Lung microvascular endothelial cell (primary cell): ENCODE data around the gene PTPRA. TPM values are rescaled to one million over a fixed set of nuclear protein-coding genes. Genes with fewer than 3 reads are reported as not detected.
"Not testable (repeated sequence)": the region's sequence is repeated elsewhere in the genome, so short reads cannot be mapped to it uniquely, and the experiment has no call there.

Source experiments
- DNase-seq, 2 donors: peaks; one replicate each; pipeline versions ENCODE4 v3.0.0 to v3.0.0-alpha.2; 2010; ENCODE audit warnings: low read depth in 2 of 2
- total RNA-seq: library from RNA; depleted of rRNA; stranded (reverse); fragments of >200 nt; gene quantifications from 2 replicates; pipeline ENCODE4 v1.2.1, GENCODE V29; 2014

PTPRA gene, protein sequence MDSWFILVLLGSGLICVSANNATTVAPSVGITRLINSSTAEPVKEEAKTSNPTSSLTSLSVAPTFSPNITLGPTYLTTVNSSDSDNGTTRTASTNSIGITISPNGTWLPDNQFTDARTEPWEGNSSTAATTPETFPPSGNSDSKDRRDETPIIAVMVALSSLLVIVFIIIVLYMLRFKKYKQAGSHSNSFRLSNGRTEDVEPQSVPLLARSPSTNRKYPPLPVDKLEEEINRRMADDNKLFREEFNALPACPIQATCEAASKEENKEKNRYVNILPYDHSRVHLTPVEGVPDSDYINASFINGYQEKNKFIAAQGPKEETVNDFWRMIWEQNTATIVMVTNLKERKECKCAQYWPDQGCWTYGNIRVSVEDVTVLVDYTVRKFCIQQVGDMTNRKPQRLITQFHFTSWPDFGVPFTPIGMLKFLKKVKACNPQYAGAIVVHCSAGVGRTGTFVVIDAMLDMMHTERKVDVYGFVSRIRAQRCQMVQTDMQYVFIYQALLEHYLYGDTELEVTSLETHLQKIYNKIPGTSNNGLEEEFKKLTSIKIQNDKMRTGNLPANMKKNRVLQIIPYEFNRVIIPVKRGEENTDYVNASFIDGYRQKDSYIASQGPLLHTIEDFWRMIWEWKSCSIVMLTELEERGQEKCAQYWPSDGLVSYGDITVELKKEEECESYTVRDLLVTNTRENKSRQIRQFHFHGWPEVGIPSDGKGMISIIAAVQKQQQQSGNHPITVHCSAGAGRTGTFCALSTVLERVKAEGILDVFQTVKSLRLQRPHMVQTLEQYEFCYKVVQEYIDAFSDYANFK
- total RNA-seq: 19.8 and 22.2 TPM in 2 replicates

DNA sequence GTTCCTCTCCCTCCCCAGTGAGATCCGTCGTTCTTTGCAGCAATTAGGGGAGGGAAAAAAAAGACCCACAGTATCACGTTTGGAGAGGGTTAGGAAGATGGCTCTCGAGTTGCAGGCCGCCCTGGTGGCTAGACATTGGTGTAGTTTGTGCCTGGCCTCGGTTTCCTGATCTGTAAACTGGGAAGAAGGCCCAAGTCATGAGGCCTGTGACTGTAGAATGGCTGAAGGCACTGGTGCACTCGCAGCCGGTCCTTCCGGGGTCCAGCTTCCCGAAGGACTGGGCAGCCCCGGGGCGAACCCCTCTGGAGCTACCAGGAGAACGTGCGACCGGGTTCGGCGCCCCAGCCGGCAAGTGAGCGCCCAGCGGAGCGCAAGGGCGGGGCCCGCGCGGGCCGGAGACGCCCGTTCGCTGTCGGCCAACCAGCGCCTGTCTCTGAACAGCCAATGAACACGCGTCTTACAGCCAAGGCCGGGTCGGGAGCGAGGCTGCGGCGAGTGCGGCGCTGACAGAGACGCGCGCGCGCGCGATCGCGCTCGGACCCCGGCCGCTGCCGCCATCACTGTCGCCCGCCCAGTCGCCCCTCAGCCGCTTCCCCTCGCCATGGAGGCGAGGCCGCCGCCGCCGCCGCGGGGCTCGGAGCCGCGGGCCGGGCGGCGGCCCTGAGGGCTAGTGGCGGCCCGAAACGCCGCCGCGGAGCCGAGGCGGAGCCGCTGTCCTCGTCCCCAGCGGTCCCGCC lies at the start of gene PTPRA:
TSS of gene PTPRA (plus strand) at position 472 of the 737 bp plus-strand sequence. CDS start 90,797 bp downstream, outside the sequence.
- DNase-seq: peak; percentile 94 to 96

DNA sequence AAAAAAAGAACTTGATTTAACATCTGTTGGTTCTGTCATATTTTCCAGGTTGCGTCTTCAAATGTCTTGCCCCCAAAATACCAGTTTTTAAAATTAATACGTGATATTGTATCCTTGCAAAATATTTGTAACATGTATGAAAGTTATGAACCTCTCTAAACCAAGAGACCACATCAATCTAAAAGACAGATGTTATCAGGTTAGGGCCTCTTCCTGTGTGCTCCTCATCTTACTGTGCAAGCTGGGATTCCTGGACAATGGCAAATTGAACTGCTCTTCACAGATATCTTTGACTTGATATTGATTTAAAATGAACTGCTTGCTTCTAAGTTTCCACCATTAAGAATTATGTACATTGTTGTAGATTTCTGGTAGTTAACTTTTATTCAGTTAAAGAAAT lies 47.5 kb upstream of the PTPRA start:
- no peak for DNase-seq

DNA sequence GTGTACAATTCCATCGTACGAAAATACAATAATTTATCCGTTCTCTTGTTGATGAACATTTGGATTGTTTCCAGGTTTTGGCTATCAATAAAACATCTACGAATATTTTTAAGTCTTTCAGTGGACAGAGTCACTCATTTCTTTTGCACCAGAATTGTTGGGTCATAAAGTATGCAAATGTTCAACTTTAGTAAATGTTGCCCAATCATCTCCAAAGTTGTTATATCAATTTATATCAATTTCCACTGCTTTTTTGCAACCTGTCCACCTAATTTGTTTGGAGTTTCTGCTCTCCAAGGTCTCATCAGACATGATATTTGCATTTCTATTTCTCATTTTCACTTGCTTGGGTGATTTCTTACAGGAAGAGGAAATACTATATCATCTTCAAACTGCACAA lies 46.6 kb upstream of the PTPRA start:
- no peak for DNase-seq

DNA sequence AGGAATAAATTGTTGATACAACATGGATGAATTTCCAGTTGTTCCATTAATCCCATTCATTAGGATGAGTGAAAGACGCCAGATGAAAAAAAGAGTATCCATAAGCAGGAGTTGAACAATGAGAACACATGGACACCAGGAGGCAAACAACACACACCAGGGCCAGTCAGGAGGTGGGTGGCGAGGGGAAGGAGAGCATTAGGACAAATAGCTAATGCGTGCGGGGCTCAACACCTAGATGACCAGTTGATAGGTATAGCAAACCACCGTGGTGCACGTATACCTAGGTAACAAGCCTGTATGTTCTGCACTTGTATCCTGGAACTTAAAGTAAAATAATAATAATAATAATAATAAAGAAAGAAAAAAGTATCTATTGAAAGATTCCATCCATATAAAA lies 43.9 kb upstream of the PTPRA start:
- DNase-seq: no peak

DNA sequence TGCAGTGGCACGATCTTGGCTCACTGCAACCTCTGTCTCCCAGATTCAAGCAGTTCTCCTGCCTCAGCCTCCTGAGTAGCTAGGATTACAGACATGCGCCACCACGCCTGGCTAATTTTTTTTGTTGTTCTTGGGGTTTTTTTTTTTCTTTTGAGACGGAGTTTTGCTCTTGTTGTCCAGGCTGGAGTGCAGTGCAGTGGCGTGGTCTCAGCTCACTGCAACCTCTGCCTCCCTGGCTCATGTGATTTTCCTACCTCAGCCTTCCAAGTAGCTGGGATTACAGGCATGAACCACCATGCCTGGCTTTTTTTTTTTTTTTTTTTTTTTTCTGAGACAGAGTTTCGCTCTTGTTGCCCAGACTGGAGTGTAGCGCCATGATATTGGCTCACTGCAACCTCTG lies 42.1 kb upstream of the PTPRA start:
- not testable (repeated sequence) for DNase-seq

DNA sequence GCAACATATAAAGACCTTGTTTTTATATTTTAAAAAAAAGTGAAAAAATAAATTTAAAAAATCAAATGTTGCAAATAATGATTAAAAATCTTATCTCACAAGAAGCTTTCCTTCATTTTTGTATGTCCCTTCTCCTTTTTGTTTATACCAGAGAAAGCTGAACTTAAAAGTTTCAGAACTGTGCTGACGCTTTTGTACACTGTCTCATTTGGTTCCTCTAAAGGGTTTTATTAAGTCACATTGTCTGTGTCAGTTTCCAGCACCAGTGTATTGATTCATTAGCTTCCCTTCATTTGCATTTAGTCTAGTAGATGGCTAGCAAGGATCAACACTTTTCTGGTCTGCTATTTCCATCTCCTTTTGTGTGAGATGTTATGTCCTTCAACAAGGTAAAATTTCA lies 39.5 kb upstream of the PTPRA start:
- no peak for DNase-seq

DNA sequence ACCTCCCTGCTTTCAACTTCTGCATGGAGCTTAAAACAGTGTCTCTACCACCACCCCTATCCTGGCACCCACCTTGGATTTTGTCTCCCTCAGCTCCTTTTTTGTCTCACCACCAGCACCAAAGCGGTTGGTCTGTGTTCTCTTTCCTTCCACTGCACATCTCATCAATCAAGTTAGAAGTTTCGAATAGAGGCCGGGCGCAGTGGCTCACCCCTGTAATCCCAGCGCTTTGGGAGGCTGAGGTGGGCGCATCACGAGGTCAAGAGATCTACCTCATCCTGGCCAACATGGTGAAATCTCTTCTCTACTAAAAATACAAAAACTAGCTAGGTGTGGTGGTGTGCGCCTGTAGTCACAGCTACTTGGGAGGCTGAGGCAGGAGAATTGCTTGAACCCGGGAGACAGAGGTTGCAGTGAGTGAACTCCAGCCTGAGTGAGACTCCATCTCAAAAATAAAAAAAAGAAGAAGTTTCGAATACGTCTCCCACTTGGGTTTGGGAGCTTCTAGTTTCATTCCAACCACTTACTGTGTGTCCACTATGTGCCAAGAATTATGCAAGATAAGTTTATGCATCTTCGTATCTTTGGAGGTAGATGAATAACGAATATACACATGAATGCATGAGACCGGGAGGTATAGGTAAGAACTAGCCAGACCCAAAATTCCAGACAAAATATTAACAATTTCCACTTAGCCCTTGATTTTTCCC lies 38.7 kb upstream of the PTPRA start:
- no peak for DNase-seq

DNA sequence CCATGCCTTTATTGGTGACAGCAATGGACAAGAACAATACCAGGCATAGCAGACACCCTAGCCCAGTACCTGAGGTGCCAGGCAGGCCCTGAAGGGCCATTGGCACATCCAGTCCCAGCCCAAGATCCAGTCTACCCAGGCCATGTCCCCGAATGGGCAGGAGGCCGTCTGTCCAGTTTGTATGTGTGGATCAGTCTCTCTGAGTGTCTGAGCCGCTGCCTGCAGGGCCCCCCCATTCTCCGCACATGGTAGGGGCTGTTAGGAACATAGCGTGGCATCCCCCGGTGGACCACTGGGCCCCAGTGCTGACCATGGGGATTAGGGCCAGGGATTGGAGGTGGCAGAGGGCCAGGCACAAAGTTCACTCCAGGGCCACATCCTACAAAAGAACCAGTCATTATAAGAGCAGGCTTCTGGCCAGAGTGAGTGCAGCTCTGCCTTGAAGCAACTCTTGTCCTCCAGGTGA lies 37.9 kb upstream of the PTPRA start:
- DNase-seq: no peak

DNA sequence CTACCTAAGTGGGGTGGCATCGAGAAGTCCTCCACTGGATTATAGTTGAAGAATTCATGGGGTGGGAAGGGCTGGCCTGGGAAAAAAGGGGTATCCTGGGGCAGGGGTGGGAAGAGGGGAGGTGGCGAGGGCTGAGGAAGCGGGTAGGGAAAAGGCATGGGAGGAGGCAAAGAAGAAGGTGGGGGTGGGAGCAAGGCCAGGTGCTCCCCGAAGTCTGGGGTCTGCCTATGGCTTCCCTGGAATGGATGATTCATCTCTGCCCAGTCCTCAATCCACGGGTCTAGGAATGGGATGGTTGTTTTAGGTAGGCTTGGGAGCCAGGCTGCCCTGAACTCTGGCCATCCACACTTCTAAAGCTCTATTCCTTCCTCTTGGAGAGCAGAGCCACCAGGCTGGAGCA lies 37.2 kb upstream of the PTPRA start:
- no peak for DNase-seq

DNA sequence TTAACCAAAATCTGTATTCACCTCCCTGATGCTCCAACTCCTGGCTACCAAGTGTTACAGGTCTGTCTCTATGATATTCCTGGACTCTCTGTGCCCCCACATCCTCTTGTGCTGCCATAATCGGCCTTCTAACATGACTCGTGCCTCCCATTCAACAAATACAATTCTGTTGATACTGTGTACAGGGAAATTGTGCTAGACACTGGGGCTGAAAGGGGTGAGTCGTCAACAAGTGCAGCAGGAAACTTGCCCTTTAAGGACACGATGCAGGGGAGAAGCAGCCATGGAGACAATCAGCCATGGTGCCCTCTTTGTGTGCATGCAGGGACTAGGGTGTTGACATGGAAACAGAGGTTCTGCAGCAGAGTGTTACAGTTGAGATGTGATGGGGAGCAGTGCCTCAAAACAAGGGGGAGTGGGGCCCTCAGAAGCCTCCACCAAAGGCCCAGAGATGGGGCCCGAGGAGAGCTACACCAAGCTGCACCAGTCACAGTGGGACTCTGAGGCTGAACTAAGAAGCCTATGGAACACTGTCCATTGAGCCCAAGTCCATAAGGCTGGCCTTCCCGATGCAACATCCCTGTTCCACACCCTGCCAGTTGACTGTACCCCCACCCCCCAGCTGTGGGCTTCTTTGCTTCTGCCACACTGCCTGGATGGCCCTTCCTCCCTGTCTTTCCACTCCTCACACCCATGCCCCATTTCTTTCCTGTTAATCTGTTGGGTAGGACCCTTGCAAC lies 35.9 kb upstream of the PTPRA start:
- no peak for DNase-seq

DNA sequence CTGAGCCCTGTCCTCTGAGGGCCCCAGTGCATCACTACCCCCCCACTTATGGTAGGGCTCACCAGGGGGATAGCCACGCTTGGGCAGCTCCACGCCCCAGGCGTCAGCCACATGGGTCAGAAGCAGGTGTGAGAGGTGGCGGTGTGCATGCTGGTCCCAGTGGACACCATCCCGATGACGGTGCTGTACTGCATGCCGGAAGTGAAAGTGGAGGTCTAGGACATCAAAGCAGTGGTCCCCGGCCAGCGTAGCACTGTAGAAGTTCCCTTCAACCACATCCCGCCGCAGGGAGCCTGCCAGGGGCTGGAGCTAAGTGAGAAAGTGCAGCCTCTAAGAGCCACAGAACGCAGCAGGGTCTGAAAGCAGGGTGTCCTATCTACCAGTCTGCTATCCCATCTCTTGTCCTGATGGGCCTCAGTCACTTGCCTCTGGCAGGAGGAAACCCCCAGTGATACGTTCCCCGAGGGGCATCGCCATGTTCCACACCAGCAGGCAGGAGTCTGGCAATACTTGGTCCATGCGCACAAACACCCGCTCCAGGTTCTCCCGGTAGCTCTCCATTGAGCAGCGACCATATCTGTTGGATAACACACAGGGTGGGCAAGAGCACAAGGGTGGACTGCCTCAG lies 35.0 kb upstream of the PTPRA start:
- DNase-seq: no peak

DNA sequence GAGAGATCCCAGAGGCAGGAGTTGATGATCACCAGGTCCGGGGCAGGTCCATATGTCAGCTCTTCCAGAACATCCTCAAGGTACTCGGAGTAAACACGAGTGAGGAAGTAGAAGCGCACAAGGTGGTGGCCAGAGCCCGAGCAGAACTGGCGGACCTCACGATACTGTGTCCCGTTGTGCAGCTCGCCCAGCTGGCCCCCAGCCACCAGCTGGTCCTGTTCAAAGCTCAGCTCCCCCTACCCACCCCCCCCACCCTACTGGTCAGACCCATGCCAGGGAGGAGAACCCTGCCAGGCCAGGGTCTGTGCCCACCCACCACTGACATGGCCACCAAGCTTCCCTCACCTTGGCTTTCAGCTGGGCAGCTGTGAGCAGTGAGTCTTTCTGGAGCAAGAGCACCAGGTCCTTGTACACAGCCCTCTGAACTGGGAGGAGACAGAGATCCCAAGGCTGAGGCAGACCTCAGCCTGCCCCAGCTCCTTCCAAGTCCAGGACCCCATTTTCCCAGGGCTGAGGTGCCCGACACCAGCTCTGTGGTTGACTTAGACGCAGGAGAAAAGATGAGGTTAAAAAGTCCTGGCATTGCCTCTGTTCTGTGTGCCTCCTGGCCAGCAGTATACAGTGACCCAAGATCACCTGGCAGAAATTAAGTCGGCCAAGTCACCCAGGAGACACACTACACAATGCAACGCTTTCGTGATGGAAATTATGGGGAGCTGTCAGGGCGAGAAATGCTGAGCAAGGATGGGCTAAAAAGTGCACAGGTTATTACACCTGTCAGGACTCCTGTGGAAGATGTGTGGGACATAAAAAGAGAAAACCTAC lies 34.2 kb upstream of the PTPRA start:
- DNase-seq: no peak

DNA sequence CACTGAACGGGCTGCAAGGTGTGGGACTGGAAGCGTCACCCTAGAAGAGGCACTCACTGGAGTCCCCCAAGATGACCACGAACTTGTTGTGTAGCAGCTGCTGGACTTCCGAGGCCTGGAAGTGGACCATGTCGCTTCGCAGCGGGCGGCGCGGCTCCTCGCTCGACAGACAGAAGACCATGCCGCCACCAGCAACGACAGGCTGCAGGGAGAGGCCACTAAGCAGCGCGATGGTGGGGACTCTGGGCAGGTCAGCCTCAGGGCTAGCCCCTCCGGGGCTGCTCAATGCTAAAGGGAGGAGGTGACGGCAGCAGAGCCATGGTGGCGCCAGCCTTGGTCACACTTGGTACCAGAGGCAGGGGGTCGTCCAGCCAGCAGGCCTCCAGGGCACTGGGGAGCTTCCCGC lies 33.5 kb upstream of the PTPRA start:
- no peak for DNase-seq

DNA sequence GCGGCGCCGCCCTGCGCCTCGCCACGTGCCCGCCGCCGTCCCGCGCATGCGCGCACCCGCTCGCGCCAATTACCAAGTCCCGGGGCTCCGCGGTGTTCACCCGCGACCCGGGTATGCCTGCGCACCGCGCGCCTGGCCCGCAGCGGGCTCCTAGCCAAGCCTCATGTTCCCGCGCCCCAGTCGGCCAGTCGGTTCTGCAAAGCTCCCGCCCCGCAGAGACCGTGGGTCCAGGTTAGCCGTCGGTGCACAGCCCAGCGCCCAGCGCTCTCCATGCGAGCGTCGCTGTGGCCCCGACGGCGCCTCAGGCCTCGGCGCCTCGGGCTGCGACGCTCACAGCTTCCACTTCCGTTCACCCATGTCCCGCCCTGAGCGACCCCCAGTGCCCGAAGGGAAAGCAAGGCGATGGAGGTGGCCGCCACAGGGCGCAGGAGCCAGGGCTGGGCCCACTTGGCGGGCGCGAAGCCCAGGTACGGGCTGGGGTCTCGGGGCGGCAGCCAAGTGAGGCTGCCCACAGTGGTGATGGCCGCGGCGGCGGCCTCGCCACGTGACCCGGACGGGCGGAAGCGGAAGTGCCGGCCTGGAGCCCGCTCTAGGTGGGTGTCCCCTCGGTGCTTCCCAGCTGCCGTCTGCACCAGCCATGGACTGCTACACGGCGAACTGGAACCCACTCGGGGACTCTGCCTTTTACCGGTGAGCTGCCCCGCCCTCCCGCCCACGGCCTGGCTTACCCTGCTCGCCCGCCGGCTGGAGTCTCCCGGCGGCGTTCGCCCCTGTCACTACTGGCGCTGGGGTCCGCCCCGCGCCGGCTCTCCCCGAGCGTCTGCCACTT lies 32.9 kb upstream of the PTPRA start, which contains the start of the genes PCED1A and VPS16:
TSS of gene PCED1A (minus strand) at position 518 of the 829 bp plus-strand sequence. CDS start 743 bp downstream, outside the sequence.
TSS of gene VPS16 (plus strand) at position 608 of the 829 bp plus-strand sequence. CDS start at position 638, 30 bp downstream.
- peak; percentile 89 to 92 for DNase-seq

DNA sequence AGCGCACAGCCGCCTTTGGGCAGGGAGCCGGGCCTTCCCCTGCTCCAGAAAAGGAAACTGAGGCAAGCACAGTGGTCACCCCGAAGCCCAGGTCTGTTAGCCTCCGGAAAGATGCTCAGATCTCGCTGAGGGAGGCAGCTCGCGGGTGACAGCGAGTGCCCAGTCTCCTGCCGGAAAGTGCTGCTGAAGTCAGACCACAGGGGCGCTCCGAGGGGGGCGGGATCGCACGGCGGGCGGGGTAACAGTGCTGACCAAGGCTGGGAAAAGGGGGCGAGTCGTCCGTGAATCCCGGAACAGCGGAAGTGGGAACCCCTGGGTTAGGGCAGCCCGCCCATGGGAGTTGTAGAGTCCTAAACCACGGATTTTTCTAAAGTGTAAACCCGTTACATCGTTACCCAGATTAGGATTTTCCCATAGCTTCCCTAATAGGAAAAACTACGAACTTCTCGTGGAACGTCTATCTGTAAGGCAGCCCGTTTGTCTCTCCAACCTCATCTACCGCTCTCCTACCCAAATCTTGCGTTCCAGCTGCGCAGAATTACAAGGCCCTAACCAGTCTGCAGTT lies 32.2 kb upstream of the PTPRA start:
- DNase-seq: peak; percentile 65 to 69

DNA sequence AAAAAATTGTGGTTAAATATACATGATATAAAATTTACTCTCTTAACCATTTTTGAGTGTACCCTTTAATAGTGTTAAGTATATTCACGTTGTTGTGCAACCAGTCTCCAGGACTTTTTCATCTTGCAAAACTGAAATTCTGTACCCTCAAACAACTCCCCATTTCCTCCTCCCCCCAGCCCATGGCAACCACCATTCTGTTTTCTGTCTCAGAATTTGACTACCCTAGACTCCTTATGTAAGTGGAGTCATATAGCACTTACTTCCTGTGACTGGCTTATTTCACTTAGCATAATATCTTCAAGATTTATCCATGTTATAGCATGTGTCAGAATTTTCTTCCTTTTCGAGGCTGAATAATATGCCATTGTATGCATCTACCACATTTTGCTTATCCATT lies 27.7 kb upstream of the PTPRA start:
- DNase-seq: no peak

DNA sequence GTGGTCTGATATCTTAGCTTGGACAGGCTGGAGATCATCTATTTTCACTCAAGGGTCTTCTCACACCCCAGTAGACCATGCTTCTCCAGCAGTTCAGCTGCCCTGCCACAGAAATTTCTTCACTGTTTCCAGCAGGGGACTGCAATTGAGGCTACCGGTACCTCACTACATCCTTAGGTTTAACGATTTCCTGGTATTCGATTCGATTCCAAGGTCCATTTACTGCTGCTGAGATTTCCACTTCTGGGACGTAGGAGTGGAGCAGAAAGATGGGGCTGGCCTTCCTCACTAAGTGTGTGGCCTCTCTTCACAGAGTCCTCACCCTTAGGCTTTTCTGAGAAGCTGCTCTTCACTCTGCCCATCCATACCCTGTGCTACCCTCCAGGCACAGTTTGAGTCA lies 26.6 kb upstream of the PTPRA start:
- no peak for DNase-seq

DNA sequence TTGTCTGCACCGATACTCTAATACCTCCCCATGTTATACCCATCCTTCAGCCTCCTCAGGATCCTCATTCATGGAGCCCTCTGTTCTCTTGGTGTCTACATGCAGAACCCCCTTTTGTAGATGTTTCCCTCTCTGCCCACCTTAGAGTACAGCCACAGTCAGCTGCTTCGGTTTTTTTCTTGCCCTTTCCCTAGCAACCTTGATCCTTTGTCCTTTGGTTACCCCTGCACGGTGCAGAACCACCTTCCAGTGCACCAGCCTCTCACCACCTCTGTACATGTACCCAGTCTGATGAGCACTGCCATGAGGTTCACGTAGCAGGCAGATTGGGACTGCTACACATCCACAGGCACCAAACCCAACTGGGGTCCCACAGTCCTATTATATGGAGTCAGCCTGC lies 25.5 kb upstream of the PTPRA start:
- no peak for DNase-seq
